ENCODE results near the gene NSUN4. TPM values are rescaled to one million over a fixed set of nuclear protein-coding genes. Genes with fewer than 3 reads are reported as not detected.
"Not testable (repeated sequence)": the region's sequence is repeated elsewhere in the genome, so short reads cannot be mapped to it uniquely, and the experiment has no call there.

NSUN4 gene
- total RNA-seq, 2 donors from 2014 or later = 18.3 to 19.0 TPM

DNA sequence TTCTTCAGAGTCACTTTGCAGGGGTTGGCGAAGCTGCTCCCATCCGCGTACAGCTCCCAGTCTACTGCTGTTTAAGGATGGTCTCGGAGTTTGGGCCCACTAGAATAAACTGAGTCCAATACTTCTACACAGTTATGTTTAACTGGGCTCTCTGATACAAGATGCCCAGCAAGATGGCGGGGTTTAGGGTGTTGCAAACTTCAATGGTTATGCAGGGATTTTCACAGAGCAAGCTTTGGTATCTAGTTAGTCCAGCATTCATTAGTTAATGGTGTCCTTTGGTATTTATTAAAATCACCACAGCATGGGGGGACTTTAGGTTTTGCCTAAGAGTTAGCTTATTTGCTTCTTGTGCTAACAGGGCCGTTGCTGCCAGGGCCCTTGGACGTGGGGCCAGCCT is 12.4 kb upstream of the NSUN4 start:
- H3K9ac ChIP-seq (ENCODE audit: low read depth in 2 of 2, low read length in 2 of 2); H3K36me3 ChIP-seq; H3K27ac ChIP-seq; H3K9me3 ChIP-seq; H3K4me1 ChIP-seq; H3K27me3 ChIP-seq; intact Hi-C loops (cut with DNase I); H3K4me3 ChIP-seq; DNase-seq: not testable (repeated sequence)

DNA sequence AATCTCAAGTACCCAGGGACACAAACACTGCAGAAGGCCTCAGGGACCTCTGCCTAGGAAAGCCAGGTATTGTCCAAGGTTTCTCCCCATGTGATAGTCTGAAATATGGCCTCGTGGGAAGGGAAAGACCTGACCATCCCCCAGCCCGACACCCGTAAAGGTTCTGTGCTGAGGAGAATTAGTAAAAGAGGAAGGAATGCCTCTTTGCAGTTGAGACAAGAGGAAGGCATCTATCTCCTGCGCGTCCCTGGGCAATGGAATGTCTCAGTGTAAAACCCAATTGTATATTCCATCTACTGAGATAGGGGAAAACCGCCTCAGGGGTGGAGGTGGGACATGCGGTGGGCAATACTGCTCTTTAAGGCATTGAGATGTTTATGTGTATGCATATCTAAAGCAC is 10.8 kb upstream of the NSUN4 start:
- H3K9me3 ChIP-seq; H3K9ac ChIP-seq (ENCODE audit: low read depth in 2 of 2, low read length in 2 of 2); H3K4me1 ChIP-seq; intact Hi-C loops (cut with DNase I); H3K36me3 ChIP-seq; H3K4me3 ChIP-seq; H3K27ac ChIP-seq; DNase-seq; H3K27me3 ChIP-seq: not testable (repeated sequence)

DNA sequence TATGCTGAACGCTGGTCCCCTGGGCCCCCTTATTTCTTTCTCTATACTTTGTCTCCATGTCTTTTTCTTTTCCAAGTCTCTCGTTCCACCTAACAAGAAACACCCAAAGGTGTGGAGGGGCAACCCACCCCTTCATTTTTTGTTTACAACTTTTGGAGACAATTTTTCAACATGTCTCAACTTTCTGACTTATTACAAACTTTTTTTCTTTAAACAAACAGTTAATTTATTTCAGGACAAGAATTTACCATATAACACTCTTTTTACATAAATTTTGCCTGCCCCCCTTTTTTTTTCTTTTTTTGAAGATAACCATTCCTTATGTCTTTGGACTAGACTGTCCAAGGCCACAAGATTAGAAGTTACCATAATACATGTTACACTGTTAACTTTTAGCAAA is 10.2 kb upstream of the NSUN4 start:
- H3K9me3 ChIP-seq; intact Hi-C loops (cut with DNase I); H3K27me3 ChIP-seq; H3K9ac ChIP-seq (ENCODE audit: low read depth in 2 of 2, low read length in 2 of 2); DNase-seq; H3K4me1 ChIP-seq; H3K36me3 ChIP-seq; H3K4me3 ChIP-seq; H3K27ac ChIP-seq: not testable (repeated sequence)

DNA sequence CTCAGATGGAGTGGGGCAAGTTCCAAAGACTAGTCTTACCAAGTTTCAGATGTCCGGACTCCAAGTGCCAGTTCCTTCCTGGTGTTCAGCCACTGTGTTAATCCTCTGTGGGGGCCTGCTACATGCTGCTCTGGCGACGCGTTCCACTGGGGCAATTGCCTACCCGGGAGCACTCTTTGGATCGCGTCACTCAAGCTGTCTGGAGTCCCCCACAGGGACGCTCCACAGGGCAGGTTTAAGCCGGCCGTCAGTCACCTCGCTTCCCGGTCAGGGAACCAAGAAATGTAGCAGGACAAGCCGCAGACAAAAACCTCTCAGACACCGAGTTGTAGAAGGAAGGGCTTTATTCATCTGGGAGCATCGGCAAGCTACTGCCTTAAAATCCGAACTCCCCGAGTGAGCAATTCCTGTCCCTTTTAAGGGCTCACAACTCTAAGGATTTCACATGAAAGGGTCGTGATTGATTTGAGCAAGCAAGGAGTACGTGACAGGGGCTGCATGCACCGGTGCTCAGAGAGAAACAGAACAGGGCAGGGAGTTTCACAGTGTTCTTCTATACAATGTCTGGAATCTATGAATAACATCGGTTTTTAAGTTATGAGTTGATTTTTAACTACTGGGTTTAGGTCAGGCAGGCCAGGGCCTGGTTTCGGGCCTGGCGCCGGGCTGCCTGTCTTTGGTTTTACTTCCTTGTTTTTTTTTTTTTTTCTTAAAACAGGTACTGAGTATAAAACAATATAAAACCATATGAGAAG is 8.6 kb upstream of the NSUN4 start:
- DNase-seq; intact Hi-C loops (cut with DNase I); H3K4me1 ChIP-seq; H3K9me3 ChIP-seq; H3K4me3 ChIP-seq; H3K27me3 ChIP-seq; H3K27ac ChIP-seq; H3K9ac ChIP-seq (ENCODE audit: low read depth in 2 of 2, low read length in 2 of 2); H3K36me3 ChIP-seq: not testable (repeated sequence)

DNA sequence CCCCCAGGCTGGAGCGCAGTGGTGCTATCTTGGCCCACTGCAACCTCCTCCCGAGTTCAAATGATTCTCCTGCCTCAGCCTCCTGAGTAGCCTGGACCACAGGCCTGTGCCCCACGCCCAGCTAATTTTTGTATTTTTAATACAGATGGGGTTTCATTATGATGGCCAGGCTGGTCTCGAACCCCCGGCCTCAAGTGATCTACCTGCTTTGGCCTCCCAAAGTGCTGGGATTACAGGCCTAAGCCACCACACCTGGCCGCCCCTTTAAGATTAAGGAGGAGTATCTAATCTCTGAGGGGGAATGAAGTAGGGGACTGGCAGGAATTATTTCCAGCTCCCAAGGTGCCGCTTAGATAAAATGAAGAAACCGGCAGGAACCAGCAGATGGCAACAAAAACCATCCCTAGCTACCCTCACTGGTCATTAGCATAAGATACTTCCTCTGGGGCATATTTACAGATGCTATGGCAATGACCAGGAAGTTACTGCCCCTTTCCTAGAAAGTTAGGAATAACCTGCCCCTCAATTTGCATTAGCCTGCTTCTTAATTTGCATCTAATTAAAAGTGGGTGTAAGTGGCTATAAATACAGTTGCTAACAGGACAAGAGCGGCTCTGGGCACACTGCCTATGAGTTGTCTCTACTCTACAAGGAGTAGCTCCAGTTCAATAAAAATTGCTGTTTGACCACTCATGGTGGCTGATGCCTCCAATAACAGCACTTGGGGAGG is 7.1 kb upstream of the NSUN4 start:
- H3K27me3 ChIP-seq = no peaks in the 10 kb centered on the region

DNA sequence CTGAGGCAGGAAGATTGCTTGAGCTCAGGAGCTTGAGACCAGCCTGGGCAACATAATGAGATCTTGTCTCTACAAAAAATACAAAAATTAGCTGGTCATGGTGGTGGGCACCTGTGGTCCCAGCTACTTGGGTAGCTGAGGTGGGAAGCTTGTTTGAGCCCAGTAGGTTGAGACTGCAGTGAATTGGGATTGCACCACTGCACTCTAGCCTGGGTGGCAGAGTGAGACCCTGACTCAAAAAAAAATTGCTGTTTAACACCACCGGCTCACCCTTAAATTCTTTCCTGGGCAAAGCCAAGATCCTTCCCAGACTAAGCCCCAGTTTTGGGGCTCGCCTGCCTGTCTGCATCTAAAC is 6.6 kb upstream of the NSUN4 start:
- H3K4me1 ChIP-seq = no peaks in the 10 kb centered on the region
- H3K27me3 ChIP-seq = no peaks in the 10 kb centered on the region
- no peak overlapping the region for H3K9ac ChIP-seq (ENCODE audit: low read depth in 2 of 2, low read length in 2 of 2)
- no peak overlapping the region for H3K4me3 ChIP-seq
- TF ChIP-seq, protein P1, sequence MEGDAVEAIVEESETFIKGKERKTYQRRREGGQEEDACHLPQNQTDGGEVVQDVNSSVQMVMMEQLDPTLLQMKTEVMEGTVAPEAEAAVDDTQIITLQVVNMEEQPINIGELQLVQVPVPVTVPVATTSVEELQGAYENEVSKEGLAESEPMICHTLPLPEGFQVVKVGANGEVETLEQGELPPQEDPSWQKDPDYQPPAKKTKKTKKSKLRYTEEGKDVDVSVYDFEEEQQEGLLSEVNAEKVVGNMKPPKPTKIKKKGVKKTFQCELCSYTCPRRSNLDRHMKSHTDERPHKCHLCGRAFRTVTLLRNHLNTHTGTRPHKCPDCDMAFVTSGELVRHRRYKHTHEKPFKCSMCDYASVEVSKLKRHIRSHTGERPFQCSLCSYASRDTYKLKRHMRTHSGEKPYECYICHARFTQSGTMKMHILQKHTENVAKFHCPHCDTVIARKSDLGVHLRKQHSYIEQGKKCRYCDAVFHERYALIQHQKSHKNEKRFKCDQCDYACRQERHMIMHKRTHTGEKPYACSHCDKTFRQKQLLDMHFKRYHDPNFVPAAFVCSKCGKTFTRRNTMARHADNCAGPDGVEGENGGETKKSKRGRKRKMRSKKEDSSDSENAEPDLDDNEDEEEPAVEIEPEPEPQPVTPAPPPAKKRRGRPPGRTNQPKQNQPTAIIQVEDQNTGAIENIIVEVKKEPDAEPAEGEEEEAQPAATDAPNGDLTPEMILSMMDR (IDR thresholded peaks at IDR 0.05) = no peak
- H3K27ac ChIP-seq = no peak overlapping the region
- no peak for DNase-seq
- no peaks in the 10 kb centered on the region for H3K36me3 ChIP-seq
- H3K9me3 ChIP-seq = no peaks in the 10 kb centered on the region
- intact Hi-C loops (cut with DNase I) = no loop called here

More for the DNA sequence above, 7.1 kb upstream of the NSUN4 start:
- Histone ChIP-seq H3K4me1 (no peaks in the 10 kb centered on the region), H3K9me3 (no peaks in the 10 kb centered on the region), H3K9ac (ENCODE audit: low read depth in 2 of 2, low read length in 2 of 2) (no peak overlapping the region), H3K36me3 (no peaks in the 10 kb centered on the region), H3K4me3 (no peak overlapping the region), H3K27ac (no peak overlapping the region)
- intact Hi-C loops (cut with DNase I) = no loop called here
- TF ChIP-seq, protein P1 (IDR thresholded peaks at IDR 0.05) = no peak
- peak; percentile 33 for DNase-seq

DNA sequence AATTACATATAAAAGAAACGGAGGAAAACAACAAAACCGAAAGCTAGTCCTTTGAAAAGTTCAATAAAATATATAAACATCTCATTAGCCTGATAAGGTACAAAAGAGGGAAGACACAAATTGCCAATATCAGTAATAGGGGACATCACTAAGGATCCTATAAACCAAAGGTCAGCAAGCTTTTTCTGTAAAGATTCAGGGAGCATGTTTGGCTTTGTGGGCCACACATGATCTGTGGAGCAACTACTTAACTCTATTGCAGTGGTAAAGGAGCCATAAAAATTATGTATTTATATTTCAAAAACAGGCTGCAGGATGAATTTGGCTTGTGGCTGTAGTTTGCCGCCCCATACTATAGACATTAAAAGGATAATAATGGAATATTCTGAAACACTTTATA is 5.5 kb upstream of the NSUN4 start:
- Histone ChIP-seq H3K9ac (ENCODE audit: low read depth in 2 of 2, low read length in 2 of 2) (no peak overlapping the region), H3K27me3 (no peaks in the 10 kb centered on the region), H3K27ac (no peak overlapping the region), H3K4me1 (peaks cover 4% of the 10 kb centered on the region), H3K9me3 (no peaks in the 10 kb centered on the region), H3K36me3 (no peaks in the 10 kb centered on the region), H3K4me3 (no peak overlapping the region)
- TF ChIP-seq, protein P1 (IDR thresholded peaks at IDR 0.05) = no peak
- no peak for DNase-seq
- intact Hi-C loops (cut with DNase I) = no loop called here

DNA sequence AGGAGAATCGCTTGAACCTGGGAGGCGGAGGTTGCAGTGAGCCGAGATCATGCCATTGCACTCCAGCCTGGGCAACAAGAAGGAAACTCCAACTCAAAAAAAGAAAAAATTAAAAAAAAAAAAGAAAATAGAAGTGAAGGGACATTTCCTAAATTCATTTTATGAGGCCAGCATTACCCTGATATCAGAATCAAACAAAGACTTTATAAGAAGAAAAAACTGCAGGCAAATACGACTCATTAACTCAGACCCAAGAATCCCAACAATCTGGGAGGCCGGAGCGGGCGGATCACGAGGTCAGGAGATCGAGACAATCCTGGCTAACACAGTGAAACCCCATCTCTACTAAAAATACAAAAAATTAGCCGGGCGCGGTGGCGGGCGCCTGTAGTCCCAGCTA is 3.2 kb upstream of the NSUN4 start:
- H3K4me1 ChIP-seq; H3K9ac ChIP-seq (ENCODE audit: low read depth in 2 of 2, low read length in 2 of 2); H3K36me3 ChIP-seq; H3K27ac ChIP-seq; H3K27me3 ChIP-seq; intact Hi-C loops (cut with DNase I); H3K9me3 ChIP-seq; DNase-seq; H3K4me3 ChIP-seq: not testable (repeated sequence)

Data from colonic mucosa (tissue), 4 donors.